IMR-90 (cell line): ENCODE measurements around the gene CSDE1. TPM values are rescaled to one million over a fixed set of nuclear protein-coding genes. Genes with fewer than 3 reads are reported as not detected.

Experiments used
- ATAC-seq: fragments of 200-7000 bp; cut with Tn5 transposase; 2 replicates; pipeline ENCODE4 v1.9.1; 2020; ENCODE audit warnings: low read depth, mild to moderate bottlenecking, moderate library complexity
- BruUV-seq: library from RNA; stranded (reverse); fragments of 400-500 nt; replicated peaks from 2 replicates; lab custom pipeline; 2021; lab: Mats Ljungman, UMichigan
- CTCF ChIA-PET: fragments of 300-600 bp; formaldehyde crosslinking; extraction: SDS; loops from one replicate; lab custom pipeline; 2021; ENCODE audit warnings: antibody characterized with exemption; lab: Yijun Ruan, JAX
- POLR2A ChIA-PET: fragments of 300-600 bp; sonication (Branson Sonifier 250); formaldehyde crosslinking; loops from one replicate; lab custom pipeline; 2022; ENCODE audit warnings: antibody characterized with exemption; ENCODE audit not compliant: unreplicated experiment; lab: Charles Lee
- DNase-seq: peaks from one replicate; pipeline ENCODE4 v3.0.0; 2013
- H2AFZ ChIP-seq: replicated peaks from 2 replicates; pipeline ENCODE3; 2013; ENCODE audit warnings: low read length, mild to moderate bottlenecking; ENCODE audit not compliant: poor library complexity
- H2AK5ac ChIP-seq: 2 replicates; pipeline ENCODE4 v1.6.1; 2013; ENCODE audit warnings: low read depth, low read length, inconsistent platforms
- H2AK9ac ChIP-seq: replicated peaks from 2 replicates; pipeline ENCODE3; 2013; ENCODE audit warnings: mild to moderate bottlenecking, low read depth, low read length, moderate library complexity; ENCODE audit not compliant: poor library complexity
- H2BK120ac ChIP-seq: 2 replicates; pipeline ENCODE4 v1.6.1; 2013; ENCODE audit warnings: low read depth, low read length, inconsistent platforms
- H2BK15ac ChIP-seq: 3 replicates; pipeline ENCODE4 v1.6.1; 2013; ENCODE audit warnings: low read depth, low read length, inconsistent platforms
- H2BK20ac ChIP-seq: 2 replicates; pipeline ENCODE4 v1.6.1; 2013; ENCODE audit warnings: low read depth, mild to moderate bottlenecking, inconsistent platforms, low read length, moderate library complexity
- H2BK5ac ChIP-seq: 2 replicates; pipeline ENCODE4 v1.6.1; 2013; ENCODE audit warnings: mild to moderate bottlenecking, low read depth, low read length, inconsistent platforms; ENCODE audit not compliant: poor library complexity, severe bottlenecking
- H3K14ac ChIP-seq: replicated peaks from 2 replicates; pipeline ENCODE4 v1.6.1; 2013; ENCODE audit warnings: low read depth, low read length, inconsistent platforms
- H3K18ac ChIP-seq: 2 replicates; pipeline ENCODE4 v1.6.1; 2013; ENCODE audit warnings: low read depth, low read length, control low read depth
- H3K23ac ChIP-seq: 2 replicates; pipeline ENCODE4 v1.6.1; 2013; ENCODE audit warnings: low read depth, low read length, inconsistent platforms
- H3K27ac ChIP-seq: 2 replicates; pipeline ENCODE4 v1.5.1; 2013; ENCODE audit warnings: mild to moderate bottlenecking, control low read depth, low read length; ENCODE audit not compliant: insufficient read depth
- H3K27me3 ChIP-seq: 2 replicates; pipeline ENCODE4 v1.6.1; 2013; ENCODE audit warnings: low read length; ENCODE audit not compliant: control insufficient read depth, insufficient read depth
- H3K36me3 ChIP-seq: 2 replicates; pipeline ENCODE4 v1.6.1; 2013; ENCODE audit warnings: low read length, mixed read lengths; ENCODE audit not compliant: control insufficient read depth, insufficient read depth
- H3K4ac ChIP-seq: 2 replicates; pipeline ENCODE4 v1.6.1; 2013; ENCODE audit warnings: low read depth, low read length, inconsistent platforms
- H3K4me1 ChIP-seq: 2 replicates; pipeline ENCODE4 v1.6.1; 2013; ENCODE audit warnings: low read length, mixed read lengths; ENCODE audit not compliant: control insufficient read depth, insufficient read depth
- H3K4me2 ChIP-seq: 2 replicates; pipeline ENCODE4 v1.6.1; 2013; ENCODE audit warnings: low read depth, mild to moderate bottlenecking, control low read depth, low read length, moderate library complexity
- H3K4me3 ChIP-seq: 2 replicates; pipeline ENCODE4 v1.5.1; 2013; ENCODE audit warnings: low read depth, mild to moderate bottlenecking, control low read depth, low read length, moderate library complexity; ENCODE audit not compliant: insufficient read depth
- H3K56ac ChIP-seq: 2 replicates; pipeline ENCODE4 v1.6.1; 2013; ENCODE audit warnings: low read length, inconsistent platforms; ENCODE audit not compliant: insufficient read depth; ENCODE audit errors: extremely low read depth
- H3K79me1 ChIP-seq, 2 experiments: 2 replicates each; pipeline ENCODE4 v1.6.1; 2013; ENCODE audit warnings: low read length in 2 of 2, inconsistent platforms in 1 of 2, low read depth in 1 of 2
- H3K9ac ChIP-seq: 2 replicates; pipeline ENCODE4 v1.6.1; 2013; ENCODE audit warnings: low read depth, low read length, control low read depth
- H3K9me1 ChIP-seq: 2 replicates; pipeline ENCODE4 v1.6.1; 2013; ENCODE audit warnings: low read length, inconsistent platforms; ENCODE audit not compliant: insufficient read depth
- H3K9me3 ChIP-seq: 2 replicates; pipeline ENCODE4 v1.6.1; 2013; ENCODE audit warnings: low read length; ENCODE audit not compliant: control insufficient read depth, insufficient read depth
- H4K20me1 ChIP-seq: 2 replicates; pipeline ENCODE4 v1.6.1; 2013; ENCODE audit warnings: low read length, inconsistent platforms; ENCODE audit not compliant: insufficient read depth
- H4K5ac ChIP-seq: 2 replicates; pipeline ENCODE4 v1.6.1; 2013; ENCODE audit warnings: mild to moderate bottlenecking, low read depth, low read length, control low read depth
- H4K8ac ChIP-seq, 2 experiments: 2 replicates each; pipeline ENCODE4 v1.6.1; 2013; ENCODE audit warnings: low read depth in 2 of 2, low read length in 2 of 2, control low read depth in 1 of 2, inconsistent platforms in 1 of 2
- H4K91ac ChIP-seq: 2 replicates; pipeline ENCODE4 v1.6.1; 2013; ENCODE audit warnings: low read depth, low read length, inconsistent platforms; ENCODE audit not compliant: insufficient read depth
- BHLHE40 ChIP-seq: fragments of 150-350 bp; IDR thresholded peaks from 2 replicates; pipeline ENCODE4 v1.6.1; 2016; ENCODE audit warnings: mild to moderate bottlenecking, low read depth, low read length
- CEBPB ChIP-seq: IDR thresholded peaks from 2 replicates; pipeline ENCODE4 v1.6.1; 2012; ENCODE audit warnings: low read depth, low read length, improper control_type of control experiment
- CHD1 ChIP-seq: IDR thresholded peaks from 2 replicates; pipeline ENCODE4 v1.6.1; 2012; ENCODE audit warnings: low read depth, low read length, improper control_type of control experiment
- FOS ChIP-seq: fragments of 150-350 bp; IDR thresholded peaks from 2 replicates; pipeline ENCODE4 v1.6.1; 2016; ENCODE audit warnings: low read depth, low read length
- MAFK ChIP-seq: IDR thresholded peaks from 2 replicates; pipeline ENCODE4 v1.6.1; 2012; ENCODE audit warnings: low read depth, low read length, improper control_type of control experiment
- MAZ ChIP-seq: IDR thresholded peaks from 2 replicates; pipeline ENCODE4 v1.6.1; 2012; ENCODE audit warnings: low read depth, mild to moderate bottlenecking, low read length, improper control_type of control experiment, moderate library complexity, borderline replicate concordance
- MXI1 ChIP-seq: IDR thresholded peaks from 2 replicates; pipeline ENCODE4 v1.6.1; 2012; ENCODE audit warnings: low read depth, mild to moderate bottlenecking, low read length, moderate library complexity, borderline replicate concordance
- NFE2L2 ChIP-seq: fragments of 150-350 bp; IDR thresholded peaks from 2 replicates; pipeline ENCODE4 v1.6.1; 2016; ENCODE audit warnings: low read depth, mild to moderate bottlenecking, low read length
- RAD21 ChIP-seq: IDR thresholded peaks from 2 replicates; pipeline ENCODE4 v1.6.1; 2012; ENCODE audit warnings: low read length, improper control_type of control experiment
- RFX5 ChIP-seq: IDR thresholded peaks from 2 replicates; pipeline ENCODE4 v1.8.0; 2012; ENCODE audit warnings: low read depth, mild to moderate bottlenecking, low read length, moderate library complexity
- SMC3 ChIP-seq: fragments of 150-350 bp; IDR thresholded peaks from 2 replicates; pipeline ENCODE4 v1.6.1; 2016; ENCODE audit warnings: low read depth, mild to moderate bottlenecking, antibody characterized with exemption, low read length, moderate library complexity
- WGBS, 2 experiments: methylation state at CpG; one replicate each; pipeline versions ENCODE4 v1.1.5 to v1.1.7; 2013; ENCODE audit warnings: missing lambda C conversion rate in 2 of 2; ENCODE audit not compliant: insufficient read length in 1 of 2; ENCODE audit errors: extremely low coverage in 2 of 2; 5-methylcytosine and 5-hydroxymethylcytosine counted together
- dilution Hi-C: fragments of 300-500 bp; cut with HindIII; formaldehyde crosslinking; loops from one replicate; pipeline ENCODE4 v1.14.3; 2018; ENCODE audit warnings: low sequenced_read_pairs; ENCODE audit not compliant: unreplicated experiment
- in situ Hi-C: fragments of 300-500 bp; cut with MboI; formaldehyde crosslinking; loops from 3 replicates; pipeline ENCODE4 v1.14.3; 2019; ENCODE audit warnings: low sequenced_read_pairs, inconsistent platforms, mixed read lengths
- intact Hi-C: fragments of 100-400 bp; cut with micrococcal nuclease; formaldehyde crosslinking; loops from 2 replicates; pipeline ENCODE4 v1.10.0; 2022
- polyA plus RNA-seq, 3 experiments: library from polyadenylated mRNA; depleted of rRNA; stranded (reverse); fragments of >200 nt; gene quantifications; 2 replicates each; pipeline ENCODE4 v1.2.3, GENCODE V29; 2012; ENCODE audit warnings: low replicate concordance in 1 of 3
- total RNA-seq: library from RNA; depleted of rRNA; stranded (reverse); fragments of >200 nt; gene quantifications from 2 replicates; pipeline ENCODE4 v1.2.3, GENCODE V29; 2012
- TF ChIP-seq, protein P1 (sequence below): fragments of 150-350 bp; IDR thresholded peaks from 2 replicates; pipeline ENCODE4 v1.6.1; 2016; ENCODE audit warnings: low read depth, mild to moderate bottlenecking, low read length, moderate library complexity, borderline replicate concordance

The CSDE1 gene
- total and polyA plus RNA-seq, 2 of the 4 experiments (the other 2 are of a cell fraction): 190 to 879 TPM

- in situ Hi-C loops (loop anchor here (25.0 kb wide), 1 partner anchor 745 kb away; no protein-coding TSS in a partner anchor), dilution Hi-C loops (no loop called here), intact Hi-C loops (no loop called here)
- Histone ChIP-seq H3K4me3 (no peak overlapping the region), H3K79me1 (peaks cover 11 to 27% of the 10 kb centered on the region in 2 experiments), H3K9me1 (no peaks in the 10 kb centered on the region), H2AK5ac (no peak overlapping the region), H4K8ac (no peak overlapping the region), H3K27me3 (no peaks in the 10 kb centered on the region), H3K56ac (no peak overlapping the region), H4K91ac (no peak overlapping the region), H2AFZ (no peak overlapping the region), H4K20me1 (peaks cover 4% of the 10 kb centered on the region; the same call in 1 of the 2 replicates), H2BK5ac (no peak overlapping the region), H3K36me3 (peaks cover 26% of the 10 kb centered on the region), H3K23ac (no peak overlapping the region), H2BK20ac (no peak overlapping the region), H2AK9ac (no peak overlapping the region), H3K14ac (no peak overlapping the region), H4K5ac (no peak overlapping the region), H2BK15ac (no peak overlapping the region), H3K9me3 (no peaks in the 10 kb centered on the region), H3K9ac (no peak overlapping the region), H3K4me2 (no peak overlapping the region), H3K4me1 (no peaks in the 10 kb centered on the region), H3K18ac (no peak overlapping the region), H3K27ac (no peak overlapping the region), H3K4ac (no peak overlapping the region), H2BK120ac (no peak overlapping the region)
- POLR2A ChIA-PET: interaction anchor here (1.0 kb wide), 1 partner anchor 8 kb away, joined by 3 read pairs; the partner anchor contains the start of gene NRAS
- BruUV-seq: no TSS peak
- DNase-seq (no peak), ATAC-seq (no peak)
- 92% methylated on average over 2 of the region's 2 CpGs; no CpG with 5 or more reads in 1 of the 2 experiments for WGBS, 2 experiments
- CTCF ChIA-PET: no interaction called here
- TF ChIP-seq BHLHE40 (no peak), FOS (no peak), SMC3 (no peak), RAD21 (no peak), RFX5 (no peak), MAZ (no peak), CHD1 (no peak), CEBPB (no peak), MAFK (no peak), NFE2L2 (no peak), MXI1 (no peak)
- TF ChIP-seq, protein P1, sequence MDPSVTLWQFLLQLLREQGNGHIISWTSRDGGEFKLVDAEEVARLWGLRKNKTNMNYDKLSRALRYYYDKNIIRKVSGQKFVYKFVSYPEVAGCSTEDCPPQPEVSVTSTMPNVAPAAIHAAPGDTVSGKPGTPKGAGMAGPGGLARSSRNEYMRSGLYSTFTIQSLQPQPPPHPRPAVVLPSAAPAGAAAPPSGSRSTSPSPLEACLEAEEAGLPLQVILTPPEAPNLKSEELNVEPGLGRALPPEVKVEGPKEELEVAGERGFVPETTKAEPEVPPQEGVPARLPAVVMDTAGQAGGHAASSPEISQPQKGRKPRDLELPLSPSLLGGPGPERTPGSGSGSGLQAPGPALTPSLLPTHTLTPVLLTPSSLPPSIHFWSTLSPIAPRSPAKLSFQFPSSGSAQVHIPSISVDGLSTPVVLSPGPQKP: no peak
Measured at GRCh38 chr1:114707604-114708003, 50.2 kb downstream of the CSDE1 start.
